Activated CD4-positive, CD25-positive, alpha-beta regulatory T cell (primary cell): ENCODE measurements around the gene TMEM223.
"Not testable (repeated sequence)": the region's sequence is repeated elsewhere in the genome, so short reads cannot be mapped to it uniquely, and the experiment has no call there.

ENCODE experiments used
- DNase-seq, 4 experiments: peaks; one replicate each; lab custom pipeline; 2025; lab: John Stamatoyannopoulos, UW

Gene TMEM223, protein sequence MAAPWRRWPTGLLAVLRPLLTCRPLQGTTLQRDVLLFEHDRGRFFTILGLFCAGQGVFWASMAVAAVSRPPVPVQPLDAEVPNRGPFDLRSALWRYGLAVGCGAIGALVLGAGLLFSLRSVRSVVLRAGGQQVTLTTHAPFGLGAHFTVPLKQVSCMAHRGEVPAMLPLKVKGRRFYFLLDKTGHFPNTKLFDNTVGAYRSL

DNA sequence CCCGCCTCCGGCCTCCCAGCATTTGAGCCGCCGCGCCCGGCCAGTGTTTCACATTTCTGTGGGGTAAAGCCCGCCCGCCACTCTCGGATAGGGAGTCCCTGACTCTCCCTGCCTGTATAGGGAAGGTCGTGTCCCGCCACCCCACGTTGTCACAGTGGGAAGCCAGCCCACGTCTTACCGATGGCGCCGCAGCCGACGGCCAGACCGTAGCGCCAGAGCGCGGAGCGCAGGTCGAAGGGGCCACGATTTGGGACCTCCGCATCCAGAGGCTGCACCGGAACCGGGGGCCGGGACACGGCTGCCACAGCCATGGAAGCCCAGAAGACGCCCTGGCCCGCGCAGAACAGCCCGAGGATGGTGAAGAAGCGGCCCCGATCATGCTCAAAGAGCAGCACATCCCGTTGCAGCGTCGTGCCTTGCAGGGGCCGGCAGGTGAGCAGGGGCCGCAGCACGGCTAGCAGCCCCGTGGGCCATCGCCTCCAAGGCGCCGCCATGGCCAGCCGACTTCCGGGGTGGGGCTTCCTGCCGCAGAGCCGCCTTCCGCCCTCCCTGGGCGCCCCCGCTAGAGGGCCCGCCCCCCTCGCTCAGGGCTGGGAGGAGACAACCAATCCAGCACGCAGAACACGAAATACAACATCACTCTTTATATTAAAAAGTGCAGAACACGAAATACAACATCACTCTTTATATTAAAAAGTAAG, at the start of gene TMEM223:
TSS of gene TMEM223 (minus strand) at position 506 of the 701 bp plus-strand sequence. CDS start at position 494, 12 bp downstream.
- peak; percentile 74 to 89 (median 81) for DNase-seq

DNA sequence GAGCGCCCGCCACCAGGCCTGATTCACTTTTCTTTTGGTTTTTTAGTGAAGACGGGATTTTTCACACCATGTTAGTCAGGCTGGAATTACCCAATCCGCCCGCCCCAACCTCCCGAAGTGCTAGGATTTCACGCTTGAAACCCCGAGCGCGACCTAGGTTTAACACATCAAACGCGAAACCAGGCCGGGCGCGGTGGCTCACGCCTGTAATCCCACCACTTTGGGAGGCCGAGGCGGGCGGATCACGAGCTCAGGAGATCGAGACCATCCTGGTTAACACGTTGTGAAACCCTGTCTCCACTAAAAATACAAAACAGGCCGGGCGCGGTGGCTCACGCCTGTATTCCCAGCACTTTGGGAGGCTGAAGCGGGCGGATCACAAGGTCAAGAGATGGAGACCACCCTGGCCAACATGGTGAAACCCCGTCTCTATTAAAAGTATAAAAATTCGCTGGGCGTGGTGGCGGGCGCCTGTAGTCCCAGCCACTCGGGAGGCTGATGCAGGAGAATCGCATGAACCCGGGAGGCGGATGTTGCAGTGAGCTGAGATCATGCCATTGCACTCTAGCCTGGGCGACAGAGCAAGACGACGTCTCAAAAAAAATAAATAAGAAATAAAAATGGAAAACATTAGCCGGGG, 49.0 kb upstream of the TMEM223 start:
- peak; percentile 23 to 80 (median 60) for DNase-seq

DNA sequence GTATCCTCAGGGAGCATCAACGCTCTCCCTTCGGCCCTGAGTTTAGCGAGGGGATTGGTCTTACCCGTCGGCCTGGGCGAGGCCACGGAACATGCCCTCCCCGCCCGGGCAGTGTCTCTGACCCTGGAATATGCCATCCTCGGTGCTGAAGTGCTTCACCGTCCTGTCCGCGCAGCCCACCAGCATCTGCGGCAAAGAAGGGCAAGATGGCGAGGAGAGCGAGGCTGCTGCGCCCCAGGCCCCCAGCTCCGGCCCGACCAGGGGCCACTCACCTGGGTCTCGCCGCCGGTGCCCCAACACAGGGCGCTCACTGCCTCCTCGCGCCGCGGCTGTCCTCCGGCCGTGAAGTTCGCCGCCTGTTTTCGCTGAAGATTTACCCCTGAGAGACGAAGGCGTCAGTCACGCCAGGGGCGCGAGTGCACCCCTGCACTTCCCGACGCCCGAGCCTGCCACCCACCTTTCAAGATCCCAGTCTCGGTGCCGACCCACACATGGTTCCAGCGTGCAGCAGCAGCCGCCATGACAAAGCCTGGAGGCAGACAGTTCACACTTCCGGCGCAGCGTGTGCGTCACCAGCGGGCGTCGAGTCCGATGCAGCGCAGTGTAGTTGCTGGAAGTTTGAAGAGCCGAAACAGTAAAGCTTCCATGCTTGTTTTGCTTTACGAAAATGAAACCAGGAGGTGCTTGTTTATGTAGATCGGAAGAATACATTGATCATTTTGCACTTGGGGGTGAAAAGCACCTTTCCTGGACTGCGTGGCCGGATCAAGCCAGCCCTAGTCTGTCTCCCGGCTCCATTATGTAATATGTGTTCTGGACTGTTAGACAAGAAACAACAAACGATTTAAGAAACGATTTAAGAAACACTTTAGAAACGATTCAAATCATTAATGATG, 47.5 kb upstream of the TMEM223 start, which contains the start of gene WDR74:
TSS of gene WDR74 (minus strand) at position 541 of the 896 bp plus-strand sequence. CDS start at position 521, 20 bp downstream.
- DNase-seq, result peak; percentile 62 to 88 (median 83)

DNA sequence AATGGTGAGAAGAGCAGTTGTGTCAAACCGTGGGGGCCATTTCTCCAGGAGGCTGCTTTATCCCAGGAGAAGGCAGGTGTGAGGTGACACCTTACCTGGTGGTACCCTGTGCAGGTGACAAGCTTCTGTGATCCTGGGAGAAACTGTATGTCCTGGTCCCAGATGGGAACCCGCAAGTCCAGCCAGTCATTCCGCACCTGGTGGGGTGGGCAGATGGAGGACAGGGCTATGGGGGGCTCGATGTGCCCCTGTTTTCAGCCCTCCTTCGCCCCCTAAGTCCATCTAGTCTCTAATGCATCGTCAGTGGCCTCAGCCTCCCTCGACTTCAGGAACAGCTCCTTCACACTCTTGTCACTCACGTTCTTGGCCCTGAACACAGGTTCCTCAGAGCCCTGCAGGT, 43.5 kb upstream of the TMEM223 start:
- DNase-seq, result no peak

DNA sequence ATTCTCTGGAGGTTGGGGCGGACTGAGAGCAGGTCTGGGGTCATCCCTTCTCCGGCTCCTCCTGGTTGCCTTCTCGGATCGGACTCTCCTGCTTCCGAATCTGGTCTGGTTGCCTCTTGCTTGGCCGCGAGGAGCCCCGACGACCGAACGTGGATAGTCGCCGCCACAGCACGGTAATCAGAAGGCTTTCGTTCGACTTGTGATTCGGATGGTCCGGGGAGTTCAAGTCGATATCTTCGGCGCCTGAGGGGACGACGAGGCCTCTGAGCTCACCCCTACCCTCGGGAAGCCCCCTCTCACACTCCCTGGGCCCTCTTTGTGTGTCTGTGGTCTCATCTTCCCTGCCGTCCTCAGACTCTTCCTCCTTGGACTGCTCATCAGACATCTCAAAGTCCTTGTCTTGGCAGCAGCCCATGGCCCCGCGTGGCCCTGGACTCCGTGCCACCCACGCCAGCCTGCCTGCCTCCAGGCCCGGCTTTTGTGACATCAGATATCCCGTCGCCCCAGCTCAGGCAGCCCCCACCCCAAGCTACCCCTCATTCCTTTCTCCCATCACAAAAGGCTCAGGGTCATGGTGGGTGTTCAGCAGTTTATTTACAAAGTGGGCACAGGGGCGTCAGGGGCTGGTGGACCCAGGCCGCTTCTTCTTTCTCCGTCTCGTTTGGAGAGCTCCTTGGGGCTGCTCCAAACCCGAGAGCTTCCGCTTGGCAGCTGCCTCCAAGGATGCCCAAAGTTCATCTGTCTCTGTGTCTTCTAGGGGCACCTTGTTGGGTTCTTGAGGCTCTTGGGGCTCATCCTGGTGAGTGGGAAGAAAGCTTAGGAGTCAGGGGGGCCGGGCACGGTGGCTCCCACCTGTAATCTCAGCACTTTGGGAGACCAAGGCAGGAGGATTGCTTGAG, 40.8 kb upstream of the TMEM223 start, which contains the start of gene TEX54:
TSS of gene TEX54 (minus strand) at position 506 of the 899 bp plus-strand sequence.
- no peak for DNase-seq

DNA sequence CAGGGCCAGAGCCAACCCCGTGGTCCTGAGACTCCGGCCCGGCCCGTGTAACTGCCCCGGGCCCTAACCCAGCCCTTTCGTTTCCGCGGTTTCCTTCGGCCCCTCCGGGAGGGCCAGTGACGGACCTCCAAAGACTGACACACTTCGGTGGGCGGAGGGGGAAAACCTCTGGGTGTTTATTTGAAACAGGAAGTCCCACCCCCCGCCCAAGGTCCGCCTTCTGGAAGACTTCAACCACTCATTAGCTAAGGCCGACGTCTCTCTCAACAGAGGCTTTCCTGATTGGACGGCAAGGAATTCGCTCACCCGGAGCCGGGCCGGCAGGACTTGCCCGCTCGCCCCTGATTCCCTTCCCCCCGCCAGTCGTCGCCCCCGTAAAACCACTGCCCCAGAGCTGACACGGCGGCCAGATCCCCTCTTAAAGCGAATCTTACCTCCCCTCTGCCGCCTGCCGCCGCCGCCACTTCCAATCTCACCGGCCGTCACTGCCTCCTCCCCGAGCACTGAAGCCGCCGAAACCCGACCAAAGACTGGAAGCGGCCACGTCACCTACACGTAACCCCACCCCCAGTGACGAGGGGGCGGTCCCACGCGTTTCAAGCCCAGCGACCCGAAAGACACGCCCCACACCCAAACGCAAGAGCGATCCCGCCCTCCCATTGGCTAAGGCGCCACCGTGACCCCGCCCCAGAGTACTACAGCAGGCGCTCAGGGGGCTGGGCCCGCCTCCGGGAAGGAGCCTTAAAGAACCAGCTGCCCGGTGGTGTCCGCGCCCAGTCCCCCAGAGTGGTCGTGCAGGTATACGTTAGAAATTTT, 39.9 kb upstream of the TMEM223 start, which contains the start of gene STX5:
TSS of gene STX5 (minus strand) at position 532 of the 816 bp plus-strand sequence. CDS start 808 bp downstream, outside the sequence.
- peak; percentile 99 for DNase-seq

DNA sequence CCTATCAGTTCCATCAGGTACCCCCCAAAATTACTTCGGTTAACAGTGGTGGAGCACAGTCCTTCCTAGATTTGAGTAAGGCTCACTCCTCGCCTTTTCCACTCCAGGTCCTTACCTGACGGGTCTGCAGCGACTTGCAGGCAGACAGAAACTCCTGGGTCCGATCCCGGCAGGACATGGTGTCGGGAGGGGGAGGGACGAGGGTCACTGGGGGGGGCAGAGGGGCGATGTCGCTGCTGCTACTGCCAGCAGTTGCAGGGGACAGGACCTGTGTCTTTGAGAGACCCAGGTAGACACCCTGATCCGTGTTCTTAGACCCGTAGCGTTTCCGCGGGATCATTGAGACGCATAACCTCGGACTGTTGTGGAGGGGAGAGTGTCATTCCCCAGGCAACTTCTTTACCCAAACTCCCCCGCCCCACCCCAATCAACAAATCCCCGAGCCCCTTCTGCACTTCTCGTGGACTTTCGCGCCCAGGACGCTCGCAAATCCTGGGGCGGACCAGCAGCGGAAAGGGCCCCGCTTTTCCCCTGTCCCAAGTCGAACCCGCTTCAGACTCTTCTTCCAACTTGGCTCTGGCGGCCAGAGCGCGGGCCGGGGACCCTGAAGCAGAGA, 39.2 kb upstream of the TMEM223 start:
- no peak for DNase-seq

DNA sequence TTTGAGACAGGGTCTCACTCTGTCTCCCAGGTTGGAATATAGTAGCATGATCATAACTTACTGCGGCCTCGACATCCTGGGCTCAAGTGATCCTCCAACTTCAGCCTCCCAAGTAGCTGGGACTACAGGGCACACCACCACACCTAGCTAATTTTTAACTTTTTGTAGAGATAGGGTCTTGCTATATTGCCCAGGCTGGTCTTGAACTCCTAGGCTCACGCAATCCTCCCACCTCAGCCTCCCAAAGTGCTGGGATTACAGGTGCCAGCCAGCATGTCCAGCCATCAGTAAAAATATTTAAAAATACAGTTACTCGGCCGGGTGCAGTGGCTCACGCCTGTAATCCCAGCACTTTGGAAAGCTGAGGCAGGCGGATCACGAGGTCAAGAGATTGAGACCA, 36.3 kb upstream of the TMEM223 start:
- not testable (repeated sequence) for DNase-seq

DNA sequence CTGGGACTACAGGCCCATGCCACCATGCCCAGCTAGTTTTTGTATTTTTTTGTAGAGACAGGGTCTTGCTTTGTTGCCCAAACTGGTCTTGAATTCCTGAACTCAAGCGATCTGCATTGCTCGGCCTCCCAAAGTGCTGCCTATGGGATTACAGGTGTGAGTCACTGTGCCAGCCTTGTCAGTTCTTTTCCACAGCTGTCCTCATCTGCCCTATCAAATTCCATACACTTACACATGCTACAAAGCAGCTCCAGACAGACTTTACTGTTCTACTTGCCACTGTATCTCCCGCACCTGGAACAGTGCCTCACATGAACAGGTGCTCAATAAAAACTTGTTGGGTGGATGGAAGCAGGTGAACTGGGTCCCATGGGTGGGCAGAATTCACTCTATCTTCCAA, 31.9 kb upstream of the TMEM223 start:
- DNase-seq, result no peak

DNA sequence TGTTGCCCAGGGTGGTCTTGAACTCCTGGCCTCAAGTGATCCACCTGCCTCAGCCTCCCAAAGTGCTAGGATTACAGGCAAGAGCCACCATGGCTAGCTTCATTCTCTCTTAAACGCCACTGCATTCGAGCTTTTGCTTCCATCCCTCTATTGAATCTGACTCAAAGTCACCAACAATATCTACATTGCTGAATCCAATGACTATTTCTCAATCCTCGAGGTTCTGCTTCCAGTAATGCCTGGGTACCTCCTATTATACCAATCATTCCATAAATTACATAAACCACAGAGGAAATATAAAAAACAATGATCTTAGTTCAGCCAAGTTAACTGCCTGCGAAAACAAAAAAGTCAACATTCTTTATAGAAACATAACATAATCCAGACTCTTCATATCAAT, 25.3 kb upstream of the TMEM223 start:
- no peak for DNase-seq

DNA sequence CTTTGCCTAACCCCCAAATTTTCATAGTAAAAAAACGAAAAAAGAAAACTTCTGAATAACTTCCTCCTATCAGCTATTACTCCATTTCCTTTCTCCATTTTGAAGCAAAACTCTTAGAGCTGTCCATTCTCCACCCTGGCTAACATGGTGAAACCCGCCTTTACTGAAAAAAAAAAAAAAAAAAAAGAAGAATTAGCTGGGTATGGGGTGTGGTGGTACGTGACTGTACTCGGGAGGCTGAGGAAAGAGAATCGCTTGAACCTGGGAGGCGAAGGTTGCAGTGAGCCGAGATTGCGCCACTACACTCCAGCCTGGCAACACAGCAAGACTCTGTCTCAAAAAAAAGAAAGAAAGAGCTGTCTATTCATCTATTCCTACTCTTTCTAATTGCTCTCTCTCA, 24.8 kb upstream of the TMEM223 start:
- no peak for DNase-seq

DNA sequence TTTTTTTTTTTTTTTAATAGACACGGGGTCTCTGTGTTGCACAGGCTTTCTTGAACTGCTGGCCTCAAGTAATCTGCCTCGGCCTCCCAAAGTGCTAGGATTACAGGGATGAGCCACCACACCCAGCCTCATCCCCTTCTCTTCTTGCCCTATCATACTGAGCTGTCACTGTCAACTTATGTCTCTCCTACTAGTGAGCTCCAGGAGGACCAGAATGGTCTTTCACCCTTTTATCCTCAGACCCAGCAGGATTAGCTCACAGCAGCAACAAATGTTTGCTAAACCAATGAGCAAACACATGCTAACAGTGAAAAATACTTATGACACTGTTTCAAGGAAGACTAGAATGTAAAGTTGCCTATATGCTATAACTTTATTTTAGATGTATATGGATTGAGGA, 19.9 kb upstream of the TMEM223 start:
- DNase-seq, result no peak

DNA sequence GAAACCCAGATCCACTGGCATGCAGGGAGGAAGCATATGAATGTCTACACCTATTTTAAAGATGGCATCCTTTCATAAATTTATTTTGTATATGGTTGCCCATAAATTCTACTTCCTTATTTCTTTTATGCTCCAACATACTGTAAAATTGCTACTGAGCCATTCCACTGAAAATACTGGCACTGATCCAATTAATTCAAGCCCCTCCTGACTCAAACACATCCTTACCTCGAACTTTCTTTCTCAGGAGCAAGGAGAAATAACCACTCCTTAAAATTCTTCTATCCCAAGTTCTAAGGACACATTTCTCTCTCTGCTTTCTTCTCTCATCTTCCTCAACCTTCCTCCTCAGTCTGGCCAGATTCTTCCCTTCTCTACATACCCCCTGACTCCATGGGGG, 18.9 kb upstream of the TMEM223 start:
- DNase-seq, result no peak

DNA sequence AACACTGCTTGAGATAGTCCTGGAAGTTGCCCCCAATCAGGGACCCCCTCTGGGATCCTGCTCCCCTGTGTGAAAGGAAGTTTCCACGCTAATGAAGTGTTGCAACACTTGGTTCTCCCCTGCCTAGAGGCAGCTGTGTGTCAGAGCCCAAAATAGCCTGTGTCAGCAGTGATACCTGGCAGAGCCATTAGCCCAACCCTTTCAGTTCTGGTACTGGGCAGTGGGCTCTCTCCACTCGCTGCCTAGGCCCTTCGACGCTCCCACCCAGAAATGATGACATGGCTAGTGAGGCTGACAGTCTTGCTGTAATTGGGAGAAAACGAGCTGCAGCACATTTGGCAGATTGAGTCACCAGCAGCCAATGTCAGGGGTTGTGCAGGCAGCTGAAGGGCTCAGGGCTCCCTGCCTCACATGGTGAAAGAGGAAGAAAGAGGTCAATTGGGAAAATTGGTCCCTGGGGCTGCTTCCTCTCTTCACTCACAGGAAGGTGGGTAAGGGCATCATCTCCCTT, 14.9 kb upstream of the TMEM223 start:
- no peak for DNase-seq

DNA sequence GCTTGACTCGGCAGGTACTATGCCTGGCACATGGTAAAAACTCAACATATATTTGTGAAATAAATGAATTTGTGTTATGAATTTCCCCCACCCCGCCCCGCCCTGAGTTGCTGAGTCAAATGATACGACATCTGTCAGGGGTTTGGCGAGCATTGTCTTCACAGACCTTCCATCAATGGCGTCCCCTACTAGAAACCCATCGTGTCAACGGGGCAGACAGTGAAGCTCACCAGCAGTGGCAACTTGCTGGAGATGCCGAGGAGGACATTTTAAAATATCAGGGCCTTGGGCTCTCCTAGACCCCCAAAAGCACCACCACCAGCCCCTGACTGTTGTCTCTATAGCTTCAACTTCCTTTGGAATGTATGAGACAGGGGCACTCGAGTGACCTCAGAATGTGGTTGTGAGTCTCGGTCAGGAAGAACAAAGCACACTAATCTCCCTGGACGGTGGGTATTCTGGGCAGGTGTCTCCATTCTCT, 14.2 kb upstream of the TMEM223 start:
- peak in 2 of 4 experiments; percentile 10 to 15 for DNase-seq

DNA sequence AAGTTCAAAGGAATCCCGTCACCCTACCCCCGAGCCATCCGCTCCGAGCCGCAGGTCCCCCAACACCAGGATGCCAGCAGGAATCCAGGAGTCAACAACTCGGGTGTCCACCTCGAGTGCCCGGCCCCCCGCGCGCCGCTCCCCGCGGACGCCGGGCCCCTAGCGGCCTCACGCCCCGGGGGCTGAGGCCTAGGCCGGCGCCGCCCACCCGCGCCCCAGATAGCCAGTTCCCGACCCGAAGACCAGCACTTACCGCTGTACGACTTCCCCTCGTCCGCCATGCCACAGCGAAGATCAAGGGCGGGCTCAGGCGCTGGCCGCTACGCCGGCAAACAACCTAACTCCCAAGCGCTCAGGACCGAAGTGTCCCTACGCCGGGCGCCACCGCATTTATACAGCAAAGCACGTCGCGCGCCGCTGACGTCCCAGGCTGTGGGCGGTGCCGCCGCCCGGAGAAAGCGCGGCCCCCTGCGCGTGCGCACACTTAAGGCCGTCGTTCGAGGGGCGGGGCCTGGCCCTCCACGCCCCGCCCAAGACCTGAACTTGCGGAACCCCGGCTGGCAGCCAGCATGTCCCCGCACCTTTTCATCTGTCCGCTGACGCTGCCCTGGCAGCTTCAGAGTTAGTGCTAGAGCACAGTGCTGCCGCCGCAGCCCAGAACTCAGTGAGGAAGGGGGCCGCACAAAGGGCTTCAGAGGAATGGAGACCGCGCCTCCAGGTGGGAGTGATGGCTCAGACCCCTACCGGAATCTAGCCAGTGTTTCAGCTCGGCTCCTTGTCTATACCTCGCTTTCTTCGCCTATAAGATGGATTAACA, 13.5 kb upstream of the TMEM223 start, which contains the start of gene NXF1:
TSS of gene NXF1 (minus strand) at position 365 of the 817 bp plus-strand sequence. CDS start at position 281, 84 bp downstream.
- peak; percentile 91 to 97 (median 93) for DNase-seq

DNA sequence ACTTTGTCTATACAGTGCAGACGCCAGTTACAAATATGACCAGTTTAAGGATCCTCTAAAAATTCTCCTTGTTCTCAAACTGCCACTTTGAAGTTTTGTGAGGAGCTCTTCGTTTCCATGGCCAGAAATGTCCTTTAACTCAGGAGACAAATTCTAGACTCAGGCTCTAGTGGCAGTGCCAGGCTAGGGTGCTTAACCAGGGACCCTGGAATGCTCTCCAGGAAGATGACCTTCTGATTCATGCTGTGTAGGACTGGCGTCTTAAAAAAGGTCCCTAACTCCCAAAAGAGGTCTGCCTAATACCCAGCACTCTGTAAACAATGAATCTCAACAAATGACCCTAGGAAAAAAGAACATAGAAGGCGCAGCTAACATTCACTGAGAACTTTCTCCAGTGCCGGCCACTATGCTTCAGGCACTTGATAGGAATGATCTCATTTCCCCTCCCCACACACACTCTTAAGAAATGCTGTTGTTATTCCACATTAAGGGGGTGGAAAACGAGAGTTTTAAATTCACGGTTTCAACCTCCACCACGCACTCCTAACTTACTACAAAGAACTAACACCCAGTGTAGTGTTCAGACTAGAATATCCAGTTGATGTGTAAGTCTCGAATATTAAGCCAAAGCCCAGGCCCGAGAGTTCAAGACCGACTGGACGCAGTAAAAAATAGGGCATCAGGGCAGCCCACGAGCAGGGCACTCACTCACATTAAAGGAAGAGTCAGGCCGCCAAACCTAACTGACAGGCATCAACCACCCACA, 12.7 kb upstream of the TMEM223 start:
- no peak for DNase-seq
